Measurements from ENCODE around the gene TRIP10. TPM values are rescaled to one million over a fixed set of nuclear protein-coding genes. Genes with fewer than 3 reads are reported as not detected.
"Not testable (repeated sequence)": the region's sequence is repeated elsewhere in the genome, so short reads cannot be mapped to it uniquely, and the experiment has no call there.

The TRIP10 gene
- total RNA-seq, 2 experiments from 2014 or later: 10.1 to 10.7 TPM

- H3K27ac Mint-ChIP-seq: no peak overlapping the region
- DNase-seq (no peak), ATAC-seq (ENCODE audit: low read depth) (no peak)
- peaks cover 39% of the 10 kb centered on the region for H3K27me3 Mint-ChIP-seq
- no peaks in the 10 kb centered on the region for H3K36me3 Mint-ChIP-seq
- H3K4me3 Mint-ChIP-seq: no peak overlapping the region
- H3K4me1 Mint-ChIP-seq: peaks cover 11% of the 10 kb centered on the region
- POLR2A ChIA-PET: no interaction called here
- H3K9me3 Mint-ChIP-seq: no peaks in the 10 kb centered on the region
These were observed 32.9 kb upstream of the TRIP10 start for GRCh38 chr19:6706633-6706958.

- POLR2A ChIA-PET: no interaction called here
- DNase-seq (no peak), ATAC-seq (ENCODE audit: low read depth) (no peak)
- Mint-ChIP-seq H3K27me3 (peaks cover 39% of the 10 kb centered on the region), H3K9me3 (no peaks in the 10 kb centered on the region), H3K4me1 (peaks cover 11% of the 10 kb centered on the region), H3K36me3 (no peaks in the 10 kb centered on the region), H3K27ac (no peak overlapping the region), H3K4me3 (no peak overlapping the region)
These were observed 32.3 kb upstream of the TRIP10 start for GRCh38 chr19:6707011-6707657.

- peaks cover 11% of the 10 kb centered on the region for H3K4me1 Mint-ChIP-seq
- DNase-seq (no peak), ATAC-seq (ENCODE audit: low read depth) (no peak)
- H3K4me3 Mint-ChIP-seq: no peak overlapping the region
- POLR2A ChIA-PET: no interaction called here
- H3K36me3 Mint-ChIP-seq: no peaks in the 10 kb centered on the region
- peak overlapping the region; percentile 45 for H3K27ac Mint-ChIP-seq
- H3K9me3 Mint-ChIP-seq: no peaks in the 10 kb centered on the region
- H3K27me3 Mint-ChIP-seq: peaks cover 37% of the 10 kb centered on the region
These were observed 31.8 kb upstream of the TRIP10 start for GRCh38 chr19:6707658-6708018.

GRCh38 chr19:6708346-6708745, 31.1 kb upstream of the TRIP10 start:
- H3K27me3 Mint-ChIP-seq: peaks cover 35% of the 10 kb centered on the region
- no peaks in the 10 kb centered on the region for H3K9me3 Mint-ChIP-seq
- H3K36me3 Mint-ChIP-seq: no peaks in the 10 kb centered on the region
- ATAC-seq (ENCODE audit: low read depth): no peak
- POLR2A ChIA-PET: no interaction called here
- peaks cover 11% of the 10 kb centered on the region for H3K4me1 Mint-ChIP-seq
- no peak for DNase-seq
- no peak overlapping the region for H3K4me3 Mint-ChIP-seq
- no peak overlapping the region for H3K27ac Mint-ChIP-seq

GRCh38 chr19:6708913-6709312, 30.6 kb upstream of the TRIP10 start:
- H3K27ac Mint-ChIP-seq; H3K4me3 Mint-ChIP-seq; H3K36me3 Mint-ChIP-seq; DNase-seq; POLR2A ChIA-PET; ATAC-seq (ENCODE audit: low read depth); H3K9me3 Mint-ChIP-seq: not testable (repeated sequence)
- Mint-ChIP-seq H3K4me1 (peaks cover 11% of the 10 kb centered on the region), H3K27me3 (peaks cover 35% of the 10 kb centered on the region)

GRCh38 chr19:6709549-6709948, 29.9 kb upstream of the TRIP10 start:
- POLR2A ChIA-PET: no interaction called here
- Mint-ChIP-seq H3K27me3 (peaks cover 35% of the 10 kb centered on the region), H3K9me3 (no peaks in the 10 kb centered on the region), H3K27ac (no peak overlapping the region), H3K36me3 (no peaks in the 10 kb centered on the region), H3K4me3 (no peak overlapping the region), H3K4me1 (peaks cover 11% of the 10 kb centered on the region)
- ATAC-seq (ENCODE audit: low read depth) (no peak), DNase-seq (no peak)

GRCh38 chr19:6710273-6711077, 29.0 kb upstream of the TRIP10 start:
- POLR2A ChIA-PET: no interaction called here
- H3K4me3 Mint-ChIP-seq: peak overlapping the region; percentile 53
- H3K36me3 Mint-ChIP-seq: no peaks in the 10 kb centered on the region
- peaks cover 31% of the 10 kb centered on the region for H3K27me3 Mint-ChIP-seq
- ATAC-seq (ENCODE audit: low read depth) (no peak), DNase-seq (no peak)
- peaks cover 11% of the 10 kb centered on the region for H3K4me1 Mint-ChIP-seq
- no peaks in the 10 kb centered on the region for H3K9me3 Mint-ChIP-seq
- H3K27ac Mint-ChIP-seq: peak overlapping the region; percentile 80

GRCh38 chr19:6711078-6711361, 28.5 kb upstream of the TRIP10 start:
- no peaks in the 10 kb centered on the region for H3K36me3 Mint-ChIP-seq
- POLR2A ChIA-PET: no interaction called here
- DNase-seq (no peak), ATAC-seq (ENCODE audit: low read depth) (no peak)
- H3K9me3 Mint-ChIP-seq: no peaks in the 10 kb centered on the region
- H3K27ac Mint-ChIP-seq: no peak overlapping the region
- H3K4me1 Mint-ChIP-seq: peaks cover 11% of the 10 kb centered on the region
- H3K27me3 Mint-ChIP-seq: peaks cover 31% of the 10 kb centered on the region
- H3K4me3 Mint-ChIP-seq: no peak overlapping the region

GRCh38 chr19:6711605-6712004, 27.9 kb upstream of the TRIP10 start:
- Mint-ChIP-seq H3K4me3 (no peak overlapping the region), H3K36me3 (no peaks in the 10 kb centered on the region), H3K27me3 (peaks cover 31% of the 10 kb centered on the region), H3K9me3 (no peaks in the 10 kb centered on the region), H3K27ac (no peak overlapping the region), H3K4me1 (peaks cover 9% of the 10 kb centered on the region)
- no peak for DNase-seq
- no peak for ATAC-seq (ENCODE audit: low read depth)
- POLR2A ChIA-PET: no interaction called here

GRCh38 chr19:6712231-6712630, 27.2 kb upstream of the TRIP10 start:
- Mint-ChIP-seq H3K4me3 (no peak overlapping the region), H3K4me1 (peaks cover 9% of the 10 kb centered on the region), H3K27me3 (peaks cover 31% of the 10 kb centered on the region), H3K36me3 (no peaks in the 10 kb centered on the region), H3K9me3 (peaks cover under 1% of the 10 kb centered on the region), H3K27ac (no peak overlapping the region)
- ATAC-seq (ENCODE audit: low read depth) (no peak), DNase-seq (no peak)
- POLR2A ChIA-PET: no interaction called here

- Mint-ChIP-seq H3K9me3 (peaks cover 4% of the 10 kb centered on the region), H3K4me1 (peaks cover 13% of the 10 kb centered on the region), H3K27me3 (peaks cover 30% of the 10 kb centered on the region), H3K36me3 (peaks cover 1% of the 10 kb centered on the region), H3K27ac (no peak overlapping the region), H3K4me3 (no peak overlapping the region)
- DNase-seq (no peak), ATAC-seq (ENCODE audit: low read depth) (no peak)
- POLR2A ChIA-PET: no interaction called here
These were observed 26.5 kb upstream of the TRIP10 start for GRCh38 chr19:6712692-6713670.

- Mint-ChIP-seq H3K9me3 (peaks cover 4% of the 10 kb centered on the region), H3K27me3 (peaks cover 20% of the 10 kb centered on the region), H3K27ac (no peak overlapping the region), H3K4me3 (no peak overlapping the region), H3K4me1 (peaks cover 12% of the 10 kb centered on the region), H3K36me3 (peaks cover 1% of the 10 kb centered on the region)
- no peak for ATAC-seq (ENCODE audit: low read depth)
- POLR2A ChIA-PET: no interaction called here
- no peak for DNase-seq
These were observed 25.4 kb upstream of the TRIP10 start for GRCh38 chr19:6713773-6714692.

Data from activated naive CD8-positive, alpha-beta T cell treated with anti-CD3 and anti-CD28 coated beads, Interleukin-2, amount 10 ng/mL, durations not matched to agents 7 days and 5 days (primary cell).